Measurements from ENCODE around the gene GDPD4.

The GDPD4 gene

GRCh38 chr11:77294040-77294439 lies 7.4 kb downstream of the GDPD4 start:
- no peak for DNase-seq

GRCh38 chr11:77289737-77290136 lies 11.7 kb downstream of the GDPD4 start:
- DNase-seq: no peak

- DNase-seq: no peak
These were observed 13.7 kb downstream of the GDPD4 start for GRCh38 chr11:77287615-77288273.

GRCh38 chr11:77287136-77287535 lies 14.3 kb downstream of the GDPD4 start:
- DNase-seq: no peak

- no peak for DNase-seq
These were observed 16.7 kb downstream of the GDPD4 start for GRCh38 chr11:77284476-77285468.

- no peak for DNase-seq
These were observed 18.4 kb downstream of the GDPD4 start for GRCh38 chr11:77283101-77283500.

GRCh38 chr11:77278595-77279506 lies 22.6 kb downstream of the GDPD4 start:
- DNase-seq: no peak

GRCh38 chr11:77276271-77276670 lies 25.2 kb downstream of the GDPD4 start:
- DNase-seq: no peak

- DNase-seq: no peak
These were observed 30.6 kb downstream of the GDPD4 start for GRCh38 chr11:77270921-77271320.

- DNase-seq: no peak
These were observed 31.9 kb downstream of the GDPD4 start for GRCh38 chr11:77269484-77270123.

- DNase-seq: no peak
These were observed 33.5 kb downstream of the GDPD4 start for GRCh38 chr11:77267962-77268361.

- no peak for DNase-seq
These were observed 34.7 kb downstream of the GDPD4 start for GRCh38 chr11:77266766-77267165.

- DNase-seq: no peak
These were observed 38.7 kb downstream of the GDPD4 start for GRCh38 chr11:77262803-77263202.

GRCh38 chr11:77259641-77260040 lies 41.8 kb downstream of the GDPD4 start:
- no peak for DNase-seq

- no peak for DNase-seq
These were observed 47.8 kb downstream of the GDPD4 start for GRCh38 chr11:77253690-77254089.

GRCh38 chr11:77252555-77253270 lies 48.8 kb downstream of the GDPD4 start:
- no peak for DNase-seq

- DNase-seq: no peak
These were observed 50.4 kb downstream of the GDPD4 start for GRCh38 chr11:77250881-77251640.

- DNase-seq: no peak
These were observed 52.1 kb downstream of the GDPD4 start for GRCh38 chr11:77249427-77249826.

- DNase-seq: no peak
These were observed 57.0 kb downstream of the GDPD4 start for GRCh38 chr11:77244277-77245027.

- no peak for DNase-seq
These were observed 64.6 kb downstream of the GDPD4 start for GRCh38 chr11:77236901-77237300.

All from DMS79 (cell line).